Naive B cell (primary cell): ENCODE measurements around the gene TMED7. TPM values are rescaled to one million over a fixed set of nuclear protein-coding genes. Genes with fewer than 3 reads are reported as not detected.
"Not testable (repeated sequence)": the region's sequence is repeated elsewhere in the genome, so short reads cannot be mapped to it uniquely, and the experiment has no call there.

Experiments used
- ATAC-seq, 2 donors: fragments of 150-1000 bp; cut with Tn5 transposase; 2 replicates each; pipeline ENCODE4 v1.10.0; 2021; ENCODE audit warnings: low read depth in 2 of 2, mild to moderate bottlenecking in 2 of 2, moderate library complexity in 2 of 2
- DNase-seq: peaks from one replicate; pipeline ENCODE4 v3.0.0; 2022
- H3K27ac Mint-ChIP-seq, 6 donors: one replicate each; pipeline ENCODE4 v1.8.0; 2020 to 2022; ENCODE audit warnings: mild to moderate bottlenecking in 6 of 6, mixed read lengths in 6 of 6, moderate library complexity in 5 of 6, inconsistent platforms in 2 of 6
- H3K27me3 Mint-ChIP-seq, 3 donors: one replicate each; pipeline ENCODE4 v1.8.0; 2021 to 2022; ENCODE audit warnings: mixed read lengths in 3 of 3, mild to moderate bottlenecking in 1 of 3
- H3K36me3 Mint-ChIP-seq, 2 donors: one replicate each; pipeline ENCODE4 v1.8.0; 2020 to 2022; ENCODE audit warnings: mixed read lengths in 2 of 2, inconsistent platforms in 1 of 2, mild to moderate bottlenecking in 1 of 2
- H3K4me1 Mint-ChIP-seq, 3 donors: one replicate each; pipeline ENCODE4 v1.8.0; 2020 to 2022; ENCODE audit warnings: mixed read lengths in 3 of 3, inconsistent platforms in 1 of 3, mild to moderate bottlenecking in 1 of 3, moderate library complexity in 1 of 3
- H3K4me3 Mint-ChIP-seq, 8 donors: one replicate each; pipeline ENCODE4 v1.8.0; 2020 to 2022; ENCODE audit warnings: mild to moderate bottlenecking in 8 of 8, mixed read lengths in 8 of 8, moderate library complexity in 8 of 8, inconsistent platforms in 2 of 8
- H3K9me3 Mint-ChIP-seq, 7 donors: one replicate each; pipeline ENCODE4 v1.8.0; 2020 to 2022; ENCODE audit warnings: mixed read lengths in 7 of 7, mild to moderate bottlenecking in 5 of 7, inconsistent platforms in 2 of 7, moderate library complexity in 1 of 7
- polyA plus RNA-seq, 6 donors: library from polyadenylated mRNA; unstranded; fragments of 300-500 nt; fragmentation: Illumina TruSeq; gene quantifications; one replicate each; pipeline ENCODE4 v1.2.3, GENCODE V29; 2021; ENCODE audit warnings: low read depth in 6 of 6

The TMED7 gene
- polyA plus RNA-seq: 10 to 100 TPM; 15.6 to 43.4 (median 27.8) TPM

GRCh38 chr5:115625579-115626444 is at the start of gene TMED7:
Gene TMED7 (minus strand): TSS chr5:115626036. CDS start chr5:115625792, 244 bp downstream.
- DNase-seq (peak; percentile 98), ATAC-seq (peak; percentile 85 to 86)
- Mint-ChIP-seq H3K36me3 (no peaks in the 10 kb centered on the region), H3K9me3 (no peaks in the 10 kb centered on the region), H3K4me3 (peak within 1 kb of the TSS in 1 of 8 donors; percentile 96), H3K4me1 (peaks cover 17 to 25% (median 21%) of the 10 kb centered on the region in 3 donors), H3K27ac (peak within 1 kb of the TSS in 4 of 6 donors; percentile 93 to 99 (median 97)), H3K27me3 (no peaks in the 10 kb centered on the region)

GRCh38 chr5:115674782-115675181 is 48.9 kb upstream of the TMED7 start:
- H3K4me1 Mint-ChIP-seq, DNase-seq, ATAC-seq, H3K36me3 Mint-ChIP-seq, H3K9me3 Mint-ChIP-seq, H3K4me3 Mint-ChIP-seq, H3K27ac Mint-ChIP-seq: not testable (repeated sequence)
- H3K27me3 Mint-ChIP-seq: peaks cover 12 to 18% (median 17%) of the 10 kb centered on the region in 3 donors

- H3K36me3 Mint-ChIP-seq: no peaks in the 10 kb centered on the region
- H3K27me3 Mint-ChIP-seq: peaks cover 17 to 23% (median 18%) of the 10 kb centered on the region in 3 donors
- H3K4me1 Mint-ChIP-seq: no peaks in the 10 kb centered on the region
- ATAC-seq (no peak), DNase-seq (no peak)
- no peak overlapping the region for H3K4me3 Mint-ChIP-seq
- peaks cover 4 to 15% (median 8%) of the 10 kb centered on the region in 7 donors for H3K9me3 Mint-ChIP-seq
- H3K27ac Mint-ChIP-seq: no peak overlapping the region
Observed at GRCh38 chr5:115673596-115673995, 47.8 kb upstream of the TMED7 start.

GRCh38 chr5:115671939-115672338 is 46.1 kb upstream of the TMED7 start:
- ATAC-seq: no peak
- Mint-ChIP-seq H3K27ac (no peak overlapping the region), H3K9me3 (peaks cover 11 to 31% (median 23%) of the 10 kb centered on the region in 7 donors), H3K4me3 (no peak overlapping the region), H3K36me3 (peaks cover 3 to 10% of the 10 kb centered on the region in 2 donors), H3K4me1 (no peaks in the 10 kb centered on the region), H3K27me3 (peaks cover 19 to 27% (median 24%) of the 10 kb centered on the region in 3 donors)
- DNase-seq: no peak

- no peaks in the 10 kb centered on the region for H3K4me1 Mint-ChIP-seq
- DNase-seq: no peak
- no peak overlapping the region for H3K27ac Mint-ChIP-seq
- H3K9me3 Mint-ChIP-seq: peaks cover 14 to 42% (median 33%) of the 10 kb centered on the region in 7 donors
- peaks cover 15 to 38% (median 30%) of the 10 kb centered on the region in 3 donors for H3K27me3 Mint-ChIP-seq
- H3K36me3 Mint-ChIP-seq: peaks cover 19 to 22% of the 10 kb centered on the region in 2 donors
- no peak for ATAC-seq
- no peak overlapping the region for H3K4me3 Mint-ChIP-seq
Observed at GRCh38 chr5:115666023-115666422, 40.2 kb upstream of the TMED7 start.

GRCh38 chr5:115661563-115661962 is 35.7 kb upstream of the TMED7 start:
- Mint-ChIP-seq H3K27ac (no peak overlapping the region), H3K27me3 (peaks cover 18 to 57% (median 36%) of the 10 kb centered on the region in 3 donors), H3K4me1 (no peaks in the 10 kb centered on the region), H3K36me3 (peaks cover 13 to 16% of the 10 kb centered on the region in 2 donors), H3K4me3 (no peak overlapping the region), H3K9me3 (peaks cover 4 to 23% (median 12%) of the 10 kb centered on the region in 7 donors)
- DNase-seq (no peak), ATAC-seq (no peak)

GRCh38 chr5:115661101-115661500 is 35.3 kb upstream of the TMED7 start:
- H3K36me3 Mint-ChIP-seq: peaks cover 8 to 11% of the 10 kb centered on the region in 2 donors
- DNase-seq (no peak), ATAC-seq (no peak)
- peaks cover 18 to 57% (median 36%) of the 10 kb centered on the region in 3 donors for H3K27me3 Mint-ChIP-seq
- H3K27ac Mint-ChIP-seq: no peak overlapping the region
- H3K9me3 Mint-ChIP-seq: peaks cover 0 to 18% (median 7%) of the 10 kb centered on the region in 7 donors
- H3K4me1 Mint-ChIP-seq: no peaks in the 10 kb centered on the region
- no peak overlapping the region for H3K4me3 Mint-ChIP-seq

GRCh38 chr5:115657881-115658233 is 32.0 kb upstream of the TMED7 start:
- Mint-ChIP-seq H3K36me3 (peaks cover 0 to 7% of the 10 kb centered on the region in 2 donors), H3K4me3 (no peak overlapping the region)

GRCh38 chr5:115657125-115657880 is 31.5 kb upstream of the TMED7 start:
- ATAC-seq (no peak), DNase-seq (no peak)
- H3K9me3 Mint-ChIP-seq: peaks cover 0 to 15% (median 3%) of the 10 kb centered on the region in 7 donors
- H3K27ac Mint-ChIP-seq: no peak overlapping the region
- no peak overlapping the region for H3K4me3 Mint-ChIP-seq
- peaks cover 0 to 7% of the 10 kb centered on the region in 2 donors for H3K36me3 Mint-ChIP-seq
- no peaks in the 10 kb centered on the region for H3K4me1 Mint-ChIP-seq
- H3K27me3 Mint-ChIP-seq: peaks cover 14 to 39% (median 22%) of the 10 kb centered on the region in 3 donors

More at GRCh38 chr5:115657881-115658233, 32.0 kb upstream of the TMED7 start:
- peaks cover 0 to 15% (median 3%) of the 10 kb centered on the region in 7 donors for H3K9me3 Mint-ChIP-seq
- H3K4me1 Mint-ChIP-seq: no peaks in the 10 kb centered on the region
- H3K27ac Mint-ChIP-seq: no peak overlapping the region
- peaks cover 14 to 39% (median 22%) of the 10 kb centered on the region in 3 donors for H3K27me3 Mint-ChIP-seq
- no peak for ATAC-seq
- DNase-seq: no peak

GRCh38 chr5:115656404-115656803 is 30.6 kb upstream of the TMED7 start:
- DNase-seq (no peak), ATAC-seq (no peak)
- H3K4me1 Mint-ChIP-seq: no peaks in the 10 kb centered on the region
- H3K36me3 Mint-ChIP-seq: peaks cover 0 to 7% of the 10 kb centered on the region in 2 donors
- H3K4me3 Mint-ChIP-seq: no peak overlapping the region
- H3K27ac Mint-ChIP-seq: peak overlapping the region in 1 of 6 donors; percentile 21
- peaks cover 0 to 15% (median 3%) of the 10 kb centered on the region in 7 donors for H3K9me3 Mint-ChIP-seq
- H3K27me3 Mint-ChIP-seq: peaks cover 14 to 38% (median 22%) of the 10 kb centered on the region in 3 donors

- peaks cover 0 to 7% of the 10 kb centered on the region in 2 donors for H3K36me3 Mint-ChIP-seq
- DNase-seq (no peak), ATAC-seq (no peak)
- H3K9me3 Mint-ChIP-seq: peaks cover 0 to 15% (median 3%) of the 10 kb centered on the region in 7 donors
- peaks cover 15 to 34% (median 22%) of the 10 kb centered on the region in 3 donors for H3K27me3 Mint-ChIP-seq
- H3K4me3 Mint-ChIP-seq: no peak overlapping the region
- peak overlapping the region in 1 of 6 donors; percentile 21 for H3K27ac Mint-ChIP-seq
- no peaks in the 10 kb centered on the region for H3K4me1 Mint-ChIP-seq
Observed at GRCh38 chr5:115655994-115656393, 30.2 kb upstream of the TMED7 start.

GRCh38 chr5:115649541-115649940 is 23.7 kb upstream of the TMED7 start:
- no peak overlapping the region for H3K4me3 Mint-ChIP-seq
- peaks cover 12 to 24% (median 16%) of the 10 kb centered on the region in 3 donors for H3K27me3 Mint-ChIP-seq
- DNase-seq (no peak), ATAC-seq (no peak)
- no peak overlapping the region for H3K27ac Mint-ChIP-seq
- no peaks in the 10 kb centered on the region for H3K36me3 Mint-ChIP-seq
- no peaks in the 10 kb centered on the region for H3K4me1 Mint-ChIP-seq
- H3K9me3 Mint-ChIP-seq: no peaks in the 10 kb centered on the region

- Mint-ChIP-seq H3K36me3 (no peaks in the 10 kb centered on the region), H3K4me1 (no peaks in the 10 kb centered on the region), H3K27me3 (peaks cover 21 to 34% (median 30%) of the 10 kb centered on the region in 3 donors), H3K4me3 (no peak overlapping the region), H3K27ac (no peak overlapping the region), H3K9me3 (no peaks in the 10 kb centered on the region)
- no peak for DNase-seq
- no peak for ATAC-seq
Observed at GRCh38 chr5:115648056-115648455, 22.2 kb upstream of the TMED7 start.
